DMS114 treated with DMSO at 0.1 percent for 48 hours (cell line): ENCODE results near the gene CDH4.

Experiments used
- DNase-seq: peaks from one replicate; lab custom pipeline; 2025; ENCODE audit not compliant: unreplicated experiment; lab: John Stamatoyannopoulos, UW

The CDH4 gene

GRCh38 chr20:61864481-61864880, 612.4 kb downstream of the CDH4 start:
- no peak for DNase-seq

DNA sequence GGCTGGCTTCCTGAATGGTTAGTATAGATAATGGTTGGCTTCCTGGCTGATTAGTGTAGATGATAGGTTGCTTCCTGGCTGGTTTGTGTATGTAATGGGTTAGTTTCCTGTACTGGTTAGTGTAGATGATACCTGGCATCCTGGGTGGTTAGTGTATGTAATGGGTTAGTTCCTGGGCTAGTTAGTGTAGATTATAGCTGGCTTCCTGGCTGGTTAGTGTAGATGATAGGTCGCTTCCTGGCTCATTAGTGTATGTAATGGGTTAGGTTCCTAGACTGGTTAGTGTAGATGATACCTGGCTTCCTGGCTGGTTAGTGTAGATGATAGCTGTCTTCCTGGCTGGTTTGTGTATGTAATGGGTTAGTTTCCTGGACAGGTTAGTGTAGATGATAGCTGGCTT, 613.3 kb downstream of the CDH4 start:
- DNase-seq = no peak

DNA sequence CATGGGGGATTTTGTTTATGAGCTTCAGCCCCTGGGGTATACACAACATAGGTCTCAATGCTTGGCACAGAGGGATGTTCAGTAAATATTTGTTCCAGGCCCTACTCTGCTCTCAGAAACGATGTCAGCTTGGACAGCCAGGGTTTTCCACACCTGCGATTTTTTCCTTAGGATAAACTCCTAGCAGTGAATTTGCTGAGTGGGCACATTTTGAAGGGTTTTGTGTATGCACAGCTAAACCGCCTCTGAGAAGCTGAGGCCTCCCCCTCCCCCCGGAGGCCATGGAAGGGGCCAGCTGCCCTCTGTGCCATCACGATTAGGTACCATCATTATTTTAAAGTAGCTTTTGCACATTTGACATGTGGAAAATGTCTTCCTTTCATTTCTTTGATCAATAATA, 614.1 kb downstream of the CDH4 start:
- DNase-seq = no peak

DNA sequence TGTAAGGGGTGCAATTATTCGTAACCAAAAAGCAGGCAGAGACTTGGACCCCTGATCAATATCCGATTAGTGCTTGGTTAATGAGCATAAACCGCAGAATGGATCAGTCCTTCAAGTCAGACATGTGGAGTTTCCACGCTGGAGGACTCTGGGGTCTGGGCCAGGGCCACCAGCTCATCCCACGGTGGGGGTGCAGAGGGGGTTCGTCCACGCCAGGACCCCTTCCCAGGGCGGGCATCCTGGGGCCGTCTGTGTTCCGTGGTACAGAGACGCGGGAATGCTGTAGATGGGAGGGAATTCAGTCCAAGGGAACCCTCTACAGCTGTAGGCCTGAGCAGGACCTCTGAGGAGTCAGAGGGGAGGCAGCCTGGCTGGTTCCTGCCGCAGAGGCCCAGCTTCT, 615.9 kb downstream of the CDH4 start:
- no peak for DNase-seq

GRCh38 chr20:61868466-61869090, 616.5 kb downstream of the CDH4 start:
- no peak for DNase-seq

- no peak for DNase-seq
These were observed 617.9 kb downstream of the CDH4 start for GRCh38 chr20:61869750-61870507.

DNA sequence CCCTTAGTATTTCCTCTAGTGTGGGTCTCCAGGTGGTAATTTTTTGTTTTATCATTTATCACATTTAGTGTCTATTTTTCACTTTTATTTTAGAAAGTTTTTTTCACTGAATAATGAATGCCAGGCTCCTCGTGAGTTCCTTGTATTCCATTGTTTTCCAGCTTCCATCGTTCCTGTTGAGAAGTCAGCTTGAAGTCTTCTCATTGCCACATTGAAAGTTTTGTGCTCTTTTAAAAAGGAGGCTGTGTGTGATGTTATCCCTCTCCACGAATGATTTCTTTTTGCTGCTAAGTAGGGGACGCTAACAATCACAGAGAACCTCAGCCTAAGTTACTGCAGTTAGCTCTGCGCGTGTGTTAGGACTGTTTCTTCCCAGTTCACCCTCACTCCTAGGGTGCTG, 619.1 kb downstream of the CDH4 start:
- DNase-seq = no peak

DNA sequence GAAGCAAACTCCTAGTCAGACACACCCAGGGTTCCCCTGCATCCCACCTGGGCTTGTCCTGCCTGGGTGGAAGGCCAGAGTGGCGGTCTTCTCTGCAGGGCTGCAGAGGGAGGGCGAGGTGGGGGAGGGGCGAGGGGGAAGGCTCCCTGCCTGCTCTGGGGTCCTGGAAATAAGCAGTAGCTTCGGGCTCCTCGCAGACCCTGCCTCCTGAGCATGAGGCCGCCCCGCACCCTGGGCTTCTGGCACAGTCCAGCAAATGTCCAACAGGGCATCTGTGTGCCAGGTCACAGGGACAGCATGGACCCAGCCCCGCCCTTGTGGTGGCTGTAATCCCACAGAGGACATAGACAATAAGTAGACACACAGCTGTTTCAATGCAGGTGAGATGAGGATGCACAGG, 619.9 kb downstream of the CDH4 start:
- no peak for DNase-seq

DNA sequence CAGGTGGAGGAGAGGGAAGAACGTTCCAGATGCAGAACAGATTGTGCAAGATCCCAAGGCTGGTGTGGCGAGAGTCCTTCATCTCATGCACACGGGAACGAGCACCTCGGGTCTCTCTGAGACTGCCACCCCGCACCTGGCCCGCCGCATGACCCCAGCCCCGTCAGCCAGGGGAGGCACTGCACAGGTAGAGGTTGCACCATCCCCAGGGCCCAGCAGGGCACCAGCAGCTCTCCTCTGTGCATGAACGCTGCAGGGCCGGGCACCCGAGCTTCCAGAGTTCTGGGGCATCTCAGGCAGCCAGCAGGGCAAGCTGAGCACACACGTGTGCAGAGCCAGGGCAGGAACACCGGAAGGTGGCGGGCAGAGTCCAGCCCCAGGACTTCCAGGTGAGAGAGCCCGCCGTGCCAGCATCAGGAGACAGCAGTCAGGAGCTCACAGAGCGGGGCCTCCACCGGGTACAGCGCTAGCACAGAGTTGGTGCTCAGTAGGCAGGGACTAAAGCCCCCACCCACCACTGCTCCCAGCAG, 620.4 kb downstream of the CDH4 start:
- no peak for DNase-seq

DNA sequence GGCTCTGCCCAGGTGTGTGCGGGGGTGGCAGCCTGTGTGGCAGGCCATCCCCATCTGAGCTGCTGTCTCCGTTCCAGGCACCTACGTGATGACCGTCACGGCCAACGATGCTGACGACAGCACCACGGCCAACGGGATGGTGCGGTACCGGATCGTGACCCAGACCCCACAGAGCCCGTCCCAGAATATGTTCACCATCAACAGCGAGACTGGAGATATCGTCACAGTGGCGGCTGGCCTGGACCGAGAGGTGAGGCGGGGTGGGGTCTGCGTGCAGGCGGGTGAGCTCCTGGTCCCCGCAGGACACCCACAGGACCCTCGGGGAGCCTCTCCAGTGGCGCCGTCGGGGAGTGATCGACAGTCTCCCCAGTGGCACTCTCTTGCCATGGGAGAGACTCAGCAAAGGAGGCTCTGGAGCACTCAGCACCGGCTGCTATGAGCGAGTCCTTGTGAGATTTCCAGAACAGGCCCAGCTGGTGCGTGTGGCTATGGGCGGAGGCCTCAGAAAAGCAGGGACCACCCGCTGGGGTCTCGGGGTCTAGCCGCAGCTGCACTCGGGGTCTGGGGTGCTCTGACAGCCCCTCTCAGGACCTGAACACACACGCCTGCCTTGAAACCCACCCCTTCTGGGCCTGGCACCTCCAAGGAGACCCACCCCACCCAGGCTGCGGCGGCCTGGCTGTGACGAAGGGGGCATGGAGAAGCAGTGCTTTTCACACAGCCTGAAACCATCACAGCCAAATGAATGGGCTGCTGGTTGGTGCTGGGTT, 621.8 kb downstream of the CDH4 start:
- DNase-seq = no peak

GRCh38 chr20:61874421-61875068, 622.5 kb downstream of the CDH4 start:
- DNase-seq = no peak

- no peak for DNase-seq
These were observed 623.3 kb downstream of the CDH4 start for GRCh38 chr20:61875221-61875885.

GRCh38 chr20:61875996-61876395, 623.9 kb downstream of the CDH4 start:
- no peak for DNase-seq

- DNase-seq = no peak
These were observed 625.1 kb downstream of the CDH4 start for GRCh38 chr20:61876952-61877728.

- DNase-seq = no peak
These were observed 625.9 kb downstream of the CDH4 start for GRCh38 chr20:61877776-61878477.

DNA sequence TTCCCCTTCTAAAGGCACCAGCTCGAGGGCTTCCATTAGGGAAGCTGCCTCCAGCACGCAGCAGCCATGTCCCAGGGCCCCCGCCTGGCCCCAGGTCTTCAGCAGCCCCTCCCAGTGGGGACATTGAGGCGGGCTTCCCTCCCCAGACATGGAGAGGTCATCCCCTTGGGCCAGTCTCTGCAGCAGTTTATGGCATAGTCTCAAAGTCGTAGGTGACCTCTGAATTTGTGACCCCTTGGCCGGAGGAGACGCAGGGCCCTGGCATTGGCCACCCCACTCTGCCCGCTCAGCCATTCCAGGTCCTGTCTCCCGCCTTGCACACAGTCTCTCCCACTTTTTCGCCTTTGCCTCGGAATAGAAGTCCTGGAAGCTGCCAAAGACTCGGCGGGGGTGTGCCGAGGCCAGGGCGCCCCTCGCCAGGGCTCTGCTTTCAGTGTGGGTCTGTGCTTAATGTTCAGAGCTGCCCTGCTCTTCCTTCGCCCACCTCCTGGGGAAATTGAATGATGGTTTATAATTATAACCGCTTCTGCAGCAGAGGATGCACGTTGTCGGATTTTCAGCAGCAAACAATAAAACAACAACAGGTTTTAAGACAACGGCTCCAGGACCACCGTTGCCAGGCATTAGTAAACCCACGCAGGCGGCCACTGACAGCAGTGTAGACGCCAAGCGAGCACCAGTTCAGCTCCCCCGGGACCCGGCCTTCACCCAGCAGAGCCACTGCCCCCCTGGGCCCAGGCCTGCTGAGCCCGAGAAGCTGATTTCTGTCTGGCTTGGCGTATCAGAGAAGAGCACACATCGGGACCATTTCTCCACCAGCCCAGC, 626.6 kb downstream of the CDH4 start:
- no peak for DNase-seq

- no peak for DNase-seq
These were observed 627.2 kb downstream of the CDH4 start for GRCh38 chr20:61879303-61879620.

- DNase-seq = no peak
These were observed 627.6 kb downstream of the CDH4 start for GRCh38 chr20:61879694-61880093.

- no peak for DNase-seq
These were observed 628.6 kb downstream of the CDH4 start for GRCh38 chr20:61880706-61881105.
